HG02623 (cell line): ENCODE measurements around the gene DNAJA3.

Experiments
- ATAC-seq: cut with Tn5 transposase; IDR thresholded peaks from one replicate; pipeline ENCODE4 v1.9.1; 2021; ENCODE audit warnings: moderate library complexity; ENCODE audit not compliant: unreplicated experiment

DNAJA3 gene

GRCh38 chr16:4425378-4426020, at the start of gene DNAJA3:
Gene DNAJA3, plus strand, starts transcription at chr16:4425868. Its CDS starts 14 bp downstream, at chr16:4425882.
- ATAC-seq, result peak; percentile 83

DNA sequence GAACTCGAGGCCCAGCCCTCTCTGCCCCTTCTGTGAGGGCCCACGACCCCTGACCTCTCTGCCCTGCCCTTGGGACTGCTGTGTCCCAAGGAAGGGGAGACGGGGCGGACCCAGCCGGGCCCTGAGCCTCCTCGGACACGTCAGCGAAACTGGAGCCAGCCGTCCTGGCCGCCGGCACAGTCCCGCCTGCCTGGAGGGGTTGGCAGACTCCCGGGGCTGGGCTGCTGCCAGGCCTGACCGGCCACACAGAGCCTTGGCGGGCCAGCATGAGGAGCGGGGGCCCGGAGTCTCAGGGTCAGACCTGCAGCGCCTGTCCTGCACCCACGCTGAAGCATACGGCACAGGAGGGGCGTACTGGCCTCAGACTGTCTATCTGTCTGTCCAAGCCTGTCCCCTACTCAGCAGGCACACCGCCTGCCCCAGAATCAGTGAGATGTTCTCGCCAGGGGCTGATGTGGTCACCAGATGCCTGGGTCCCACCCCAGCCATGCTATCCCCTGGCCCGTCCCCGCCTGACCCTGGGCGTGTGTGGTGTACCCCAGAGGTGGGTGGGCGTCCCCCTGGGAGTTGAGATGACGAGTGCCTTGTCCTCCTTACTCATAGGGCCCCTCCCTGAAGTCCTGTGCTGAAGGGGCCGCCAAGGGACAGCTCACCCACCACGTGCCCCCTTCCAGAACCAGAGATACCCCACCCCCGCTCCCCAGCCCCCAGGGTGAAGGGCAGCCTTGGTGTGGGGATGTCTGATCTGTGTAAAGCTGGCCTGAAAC, 49.4 kb upstream of the DNAJA3 start:
- ATAC-seq, result no peak

DNA sequence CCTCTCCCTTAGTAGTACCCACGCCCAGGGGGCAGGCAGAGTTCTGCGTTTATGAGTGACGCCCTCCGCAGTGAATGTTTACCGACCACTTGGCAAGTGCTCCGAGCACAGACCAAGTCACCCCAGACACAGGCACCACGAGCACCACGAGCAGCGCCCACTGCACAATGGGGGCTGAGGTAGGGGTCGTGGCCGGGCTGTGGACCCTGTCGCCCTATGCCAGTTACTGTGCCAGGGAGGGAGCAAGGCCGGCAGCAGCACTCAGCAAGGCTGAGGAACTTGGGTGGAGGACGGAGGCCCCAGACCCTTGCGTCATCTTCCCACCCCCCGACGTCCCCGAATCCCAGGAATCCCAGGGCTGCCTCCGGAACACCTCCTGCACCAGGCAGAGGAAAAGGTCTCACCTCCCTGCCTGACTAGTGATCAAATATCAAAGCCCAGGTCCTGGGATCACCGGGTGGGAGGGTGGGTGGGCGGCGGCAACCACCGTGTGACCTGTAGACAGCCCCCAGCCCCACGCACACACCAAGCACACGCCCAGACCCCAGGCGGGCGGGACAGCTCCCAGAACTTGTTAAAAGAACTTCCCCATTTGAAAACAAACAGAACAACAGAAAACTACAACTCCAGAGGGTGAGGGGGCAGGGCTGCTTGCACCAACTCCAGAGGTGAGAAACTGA, 48.6 kb upstream of the DNAJA3 start:
- ATAC-seq, result no peak

GRCh38 chr16:4377573-4378154, 48.0 kb upstream of the DNAJA3 start:
- no peak for ATAC-seq

GRCh38 chr16:4378161-4378666, 47.5 kb upstream of the DNAJA3 start:
- ATAC-seq, result no peak

DNA sequence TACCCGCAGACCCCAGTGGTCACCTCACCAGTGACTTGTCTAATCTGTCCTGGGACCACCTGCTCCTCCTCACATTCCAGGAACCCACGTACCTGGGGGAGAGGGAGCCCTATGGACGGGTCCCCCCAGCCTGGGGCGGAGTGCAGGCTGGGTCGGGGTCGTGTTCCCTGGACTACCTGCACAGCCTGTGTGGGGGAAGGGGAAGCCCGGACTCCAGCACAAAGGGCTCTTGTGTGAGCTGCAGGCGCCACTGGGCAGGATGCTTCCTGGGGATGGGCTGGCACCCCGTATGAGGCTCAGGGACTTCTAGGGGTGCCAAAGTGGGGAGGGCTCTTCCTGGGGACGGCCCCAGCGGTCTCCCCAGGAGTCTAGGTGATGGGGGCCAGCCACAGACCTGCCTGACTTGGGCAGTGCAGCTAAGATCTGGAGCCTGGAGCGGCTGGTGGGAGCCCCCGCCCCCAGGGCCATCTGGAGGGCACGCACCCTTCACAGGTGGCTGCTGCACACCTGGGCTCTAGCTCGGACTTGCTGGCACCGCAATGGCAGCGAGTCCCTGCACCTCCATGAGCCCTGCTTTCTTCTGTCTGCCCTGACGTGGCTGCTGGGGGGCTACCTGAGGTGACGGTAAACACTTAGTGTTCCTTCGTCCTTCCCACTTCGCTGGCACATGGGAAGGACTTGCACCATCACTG, 46.5 kb upstream of the DNAJA3 start:
- ATAC-seq, result no peak

- no peak for ATAC-seq
Measured at GRCh38 chr16:4380119-4381063, 45.3 kb upstream of the DNAJA3 start.

DNA sequence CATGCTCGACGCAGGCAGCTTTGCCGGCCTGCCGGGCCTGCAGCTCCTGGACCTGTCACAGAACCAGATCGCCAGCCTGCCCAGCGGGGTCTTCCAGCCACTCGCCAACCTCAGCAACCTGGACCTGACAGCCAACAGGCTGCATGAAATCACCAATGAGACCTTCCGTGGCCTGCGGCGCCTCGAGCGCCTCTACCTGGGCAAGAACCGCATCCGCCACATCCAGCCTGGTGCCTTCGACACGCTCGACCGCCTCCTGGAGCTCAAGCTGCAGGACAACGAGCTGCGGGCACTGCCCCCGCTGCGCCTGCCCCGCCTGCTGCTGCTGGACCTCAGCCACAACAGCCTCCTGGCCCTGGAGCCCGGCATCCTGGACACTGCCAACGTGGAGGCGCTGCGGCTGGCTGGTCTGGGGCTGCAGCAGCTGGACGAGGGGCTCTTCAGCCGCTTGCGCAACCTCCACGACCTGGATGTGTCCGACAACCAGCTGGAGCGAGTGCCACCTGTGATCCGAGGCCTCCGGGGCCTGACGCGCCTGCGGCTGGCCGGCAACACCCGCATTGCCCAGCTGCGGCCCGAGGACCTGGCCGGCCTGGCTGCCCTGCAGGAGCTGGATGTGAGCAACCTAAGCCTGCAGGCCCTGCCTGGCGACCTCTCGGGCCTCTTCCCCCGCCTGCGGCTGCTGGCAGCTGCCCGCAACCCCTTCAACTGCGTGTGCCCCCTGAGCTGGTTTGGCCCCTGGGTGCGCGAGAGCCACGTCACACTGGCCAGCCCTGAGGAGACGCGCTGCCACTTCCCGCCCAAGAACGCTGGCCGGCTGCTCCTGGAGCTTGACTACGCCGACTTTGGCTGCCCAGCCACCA, 44.4 kb upstream of the DNAJA3 start:
- no peak for ATAC-seq

DNA sequence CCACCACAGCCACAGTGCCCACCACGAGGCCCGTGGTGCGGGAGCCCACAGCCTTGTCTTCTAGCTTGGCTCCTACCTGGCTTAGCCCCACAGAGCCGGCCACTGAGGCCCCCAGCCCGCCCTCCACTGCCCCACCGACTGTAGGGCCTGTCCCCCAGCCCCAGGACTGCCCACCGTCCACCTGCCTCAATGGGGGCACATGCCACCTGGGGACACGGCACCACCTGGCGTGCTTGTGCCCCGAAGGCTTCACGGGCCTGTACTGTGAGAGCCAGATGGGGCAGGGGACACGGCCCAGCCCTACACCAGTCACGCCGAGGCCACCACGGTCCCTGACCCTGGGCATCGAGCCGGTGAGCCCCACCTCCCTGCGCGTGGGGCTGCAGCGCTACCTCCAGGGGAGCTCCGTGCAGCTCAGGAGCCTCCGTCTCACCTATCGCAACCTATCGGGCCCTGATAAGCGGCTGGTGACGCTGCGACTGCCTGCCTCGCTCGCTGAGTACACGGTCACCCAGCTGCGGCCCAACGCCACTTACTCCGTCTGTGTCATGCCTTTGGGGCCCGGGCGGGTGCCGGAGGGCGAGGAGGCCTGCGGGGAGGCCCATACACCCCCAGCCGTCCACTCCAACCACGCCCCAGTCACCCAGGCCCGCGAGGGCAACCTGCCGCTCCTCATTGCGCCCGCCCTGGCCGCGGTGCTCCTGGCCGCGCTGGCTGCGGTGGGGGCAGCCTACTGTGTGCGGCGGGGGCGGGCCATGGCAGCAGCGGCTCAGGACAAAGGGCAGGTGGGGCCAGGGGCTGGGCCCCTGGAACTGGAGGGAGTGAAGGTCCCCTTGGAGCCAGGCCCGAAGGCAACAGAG, 43.5 kb upstream of the DNAJA3 start:
- no peak for ATAC-seq

DNA sequence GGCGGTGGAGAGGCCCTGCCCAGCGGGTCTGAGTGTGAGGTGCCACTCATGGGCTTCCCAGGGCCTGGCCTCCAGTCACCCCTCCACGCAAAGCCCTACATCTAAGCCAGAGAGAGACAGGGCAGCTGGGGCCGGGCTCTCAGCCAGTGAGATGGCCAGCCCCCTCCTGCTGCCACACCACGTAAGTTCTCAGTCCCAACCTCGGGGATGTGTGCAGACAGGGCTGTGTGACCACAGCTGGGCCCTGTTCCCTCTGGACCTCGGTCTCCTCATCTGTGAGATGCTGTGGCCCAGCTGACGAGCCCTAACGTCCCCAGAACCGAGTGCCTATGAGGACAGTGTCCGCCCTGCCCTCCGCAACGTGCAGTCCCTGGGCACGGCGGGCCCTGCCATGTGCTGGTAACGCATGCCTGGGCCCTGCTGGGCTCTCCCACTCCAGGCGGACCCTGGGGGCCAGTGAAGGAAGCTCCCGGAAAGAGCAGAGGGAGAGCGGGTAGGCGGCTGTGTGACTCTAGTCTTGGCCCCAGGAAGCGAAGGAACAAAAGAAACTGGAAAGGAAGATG, 42.8 kb upstream of the DNAJA3 start:
- no peak for ATAC-seq

GRCh38 chr16:4383591-4384444, 41.9 kb upstream of the DNAJA3 start:
- no peak for ATAC-seq

DNA sequence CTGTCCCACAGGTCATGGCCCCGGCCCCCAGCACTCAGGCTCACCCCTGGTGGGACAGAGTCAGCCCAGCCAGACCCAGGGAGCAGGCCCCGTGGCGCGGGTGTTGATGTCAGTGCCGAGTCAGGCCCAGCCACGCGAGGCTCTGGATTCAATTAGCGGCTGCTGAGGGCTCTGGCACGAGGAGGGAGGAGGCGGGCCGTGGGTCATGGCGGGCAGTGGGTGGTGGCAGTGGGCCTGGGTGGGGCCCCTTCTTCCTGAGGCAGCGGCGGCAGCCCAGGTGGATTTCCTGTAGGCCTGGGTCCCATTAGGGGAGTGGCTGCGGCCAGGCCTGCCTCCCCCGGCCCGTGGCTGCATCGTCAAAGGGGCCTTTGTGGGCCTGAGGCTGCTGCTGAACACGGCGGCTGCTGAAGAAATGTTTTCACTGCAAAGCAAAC, 41.1 kb upstream of the DNAJA3 start:
- no peak for ATAC-seq

DNA sequence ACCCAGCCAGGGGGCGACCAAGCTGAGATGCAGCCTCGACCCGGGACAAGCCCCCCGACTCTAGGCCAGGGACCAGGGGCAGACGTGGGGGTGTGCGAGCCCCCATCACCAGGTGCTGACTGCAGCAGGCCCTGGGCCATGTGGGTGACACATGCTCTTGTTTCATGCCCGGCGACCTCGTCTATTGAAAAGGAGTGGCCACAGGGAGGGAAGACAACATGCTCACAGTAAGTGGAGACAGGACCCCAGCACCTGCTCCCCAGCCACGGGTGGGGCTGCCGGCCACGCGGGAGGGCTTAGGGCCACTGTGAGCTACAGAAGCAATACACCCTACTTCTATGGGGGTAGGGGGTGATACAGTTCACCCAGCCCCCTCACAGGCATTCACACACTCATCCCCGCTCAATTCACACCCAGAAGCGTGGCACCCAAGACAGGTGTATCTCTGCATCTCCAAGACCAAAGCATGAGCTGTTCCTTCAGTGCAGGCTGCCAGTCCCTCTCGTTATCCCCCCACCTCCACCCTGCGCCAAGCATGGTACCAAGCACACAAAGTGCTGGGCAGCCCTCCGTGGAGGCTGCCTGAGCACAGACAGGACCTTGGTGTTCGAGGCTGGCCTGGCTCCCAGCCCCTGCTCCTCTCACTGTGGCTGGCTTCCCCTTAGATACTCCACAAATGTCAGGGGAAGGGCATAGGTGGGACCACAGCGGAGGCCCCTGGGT, 40.4 kb upstream of the DNAJA3 start:
- ATAC-seq, result no peak

GRCh38 chr16:4385789-4386450, 39.7 kb upstream of the DNAJA3 start:
- ATAC-seq, result no peak

DNA sequence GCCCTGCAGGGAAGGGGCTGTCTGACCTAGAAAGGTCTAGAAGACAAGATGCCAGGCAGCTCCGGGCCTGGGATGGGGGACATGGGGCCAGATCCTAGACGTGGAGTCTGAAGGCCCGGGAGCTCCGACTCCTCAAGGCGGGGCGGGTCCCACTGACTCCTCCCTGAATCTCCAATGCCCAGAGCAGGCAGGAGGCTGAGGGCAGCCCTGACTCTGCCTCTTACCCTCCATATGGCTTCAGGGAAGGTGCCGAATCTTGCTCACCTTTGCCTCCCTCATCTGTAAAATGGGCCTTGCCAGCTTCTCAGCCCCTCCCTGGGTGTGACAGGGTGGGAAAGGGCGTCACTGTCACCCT, 39.2 kb upstream of the DNAJA3 start:
- ATAC-seq, result no peak
